ENCODE data around the gene RFXANK.
A peak's percentile ranks its signal among the peaks of the same experiment; 100 is the strongest.
"Not testable (repeated sequence)": the region's sequence is repeated elsewhere in the genome, so short reads cannot be mapped to it uniquely, and the experiment has no call there.

The RFXANK gene

DNA sequence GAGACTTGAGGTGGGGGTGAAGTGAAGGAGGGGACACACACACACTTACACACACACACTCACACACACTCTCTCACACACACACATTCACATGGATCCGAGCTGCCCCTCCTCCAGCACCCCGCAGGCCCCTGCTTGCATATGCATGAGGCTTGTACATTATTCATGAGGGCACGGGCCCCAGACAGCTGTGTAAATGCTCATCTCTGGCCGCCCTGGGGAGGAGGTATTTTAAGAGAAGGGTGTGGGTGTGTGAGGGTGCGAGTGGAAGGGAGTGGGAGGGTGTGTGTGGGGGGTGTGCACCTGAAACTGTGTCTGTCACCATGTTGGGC is 22.1 kb downstream of the RFXANK start:
- in situ Hi-C loops (cut with MboI; ENCODE audit: low sequenced_read_pairs, unreplicated experiment) = no loop called here
- no peak for DNase-seq (ENCODE audit: low spot score)
- TF ChIP-seq, protein P1, sequence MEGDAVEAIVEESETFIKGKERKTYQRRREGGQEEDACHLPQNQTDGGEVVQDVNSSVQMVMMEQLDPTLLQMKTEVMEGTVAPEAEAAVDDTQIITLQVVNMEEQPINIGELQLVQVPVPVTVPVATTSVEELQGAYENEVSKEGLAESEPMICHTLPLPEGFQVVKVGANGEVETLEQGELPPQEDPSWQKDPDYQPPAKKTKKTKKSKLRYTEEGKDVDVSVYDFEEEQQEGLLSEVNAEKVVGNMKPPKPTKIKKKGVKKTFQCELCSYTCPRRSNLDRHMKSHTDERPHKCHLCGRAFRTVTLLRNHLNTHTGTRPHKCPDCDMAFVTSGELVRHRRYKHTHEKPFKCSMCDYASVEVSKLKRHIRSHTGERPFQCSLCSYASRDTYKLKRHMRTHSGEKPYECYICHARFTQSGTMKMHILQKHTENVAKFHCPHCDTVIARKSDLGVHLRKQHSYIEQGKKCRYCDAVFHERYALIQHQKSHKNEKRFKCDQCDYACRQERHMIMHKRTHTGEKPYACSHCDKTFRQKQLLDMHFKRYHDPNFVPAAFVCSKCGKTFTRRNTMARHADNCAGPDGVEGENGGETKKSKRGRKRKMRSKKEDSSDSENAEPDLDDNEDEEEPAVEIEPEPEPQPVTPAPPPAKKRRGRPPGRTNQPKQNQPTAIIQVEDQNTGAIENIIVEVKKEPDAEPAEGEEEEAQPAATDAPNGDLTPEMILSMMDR (IDR thresholded peaks at IDR 0.05; ENCODE audit: borderline replicate concordance, control extremely low read depth, extremely low read depth, insufficient read depth, missing control alignments) = no peak

DNA sequence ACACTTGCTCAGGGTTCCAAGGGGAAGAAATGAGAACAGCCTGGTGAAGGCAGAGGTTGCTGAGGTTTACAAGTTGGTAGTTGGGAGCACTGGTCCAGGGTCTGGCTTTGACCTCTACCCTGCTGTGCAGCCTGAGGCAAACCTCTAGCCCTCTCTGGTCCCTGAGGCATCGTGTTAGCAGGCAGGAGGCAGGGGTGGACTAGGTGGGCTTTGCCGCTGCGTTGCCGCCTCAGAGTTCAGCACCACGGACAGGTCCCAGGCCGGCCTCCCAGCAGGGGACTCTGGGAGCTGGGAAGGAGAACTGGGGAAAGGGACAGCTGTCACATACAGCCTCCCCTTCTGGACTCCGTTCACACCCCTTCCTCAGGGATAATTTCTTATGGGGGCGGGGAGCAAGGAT is 22.8 kb downstream of the RFXANK start:
- in situ Hi-C loops (cut with MboI; ENCODE audit: low sequenced_read_pairs, unreplicated experiment) = no loop called here

DNA sequence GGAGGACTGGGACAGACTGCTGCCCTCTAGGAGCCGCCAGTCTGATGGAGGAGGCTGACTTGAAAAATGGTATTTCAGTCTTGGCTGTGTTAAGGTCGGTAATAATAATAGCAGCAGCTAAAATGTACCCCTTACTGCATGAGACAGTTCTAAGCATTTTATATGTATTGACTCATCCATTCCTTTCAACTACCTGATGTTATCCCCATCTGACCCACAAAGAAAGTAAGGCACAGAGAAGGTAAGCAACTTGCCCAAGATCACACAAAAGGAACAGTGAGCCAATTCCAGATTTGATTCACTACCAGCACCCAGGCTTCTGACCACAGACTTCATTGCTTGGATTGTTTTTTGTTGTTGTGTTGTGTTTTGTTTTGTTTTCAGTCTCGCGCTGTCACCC is 23.7 kb downstream of the RFXANK start:
- no peak for DNase-seq (ENCODE audit: low spot score)
- TF ChIP-seq, protein P1 (IDR thresholded peaks at IDR 0.05; ENCODE audit: borderline replicate concordance, control extremely low read depth, extremely low read depth, insufficient read depth, missing control alignments) = no peak
- in situ Hi-C loops (cut with MboI; ENCODE audit: low sequenced_read_pairs, unreplicated experiment) = no loop called here

More for the DNA sequence above, 22.8 kb downstream of the RFXANK start:
- TF ChIP-seq, protein P1 (IDR thresholded peaks at IDR 0.05; ENCODE audit: borderline replicate concordance, control extremely low read depth, extremely low read depth, insufficient read depth, missing control alignments) = no peak
- peak; percentile 69 for DNase-seq (ENCODE audit: low spot score)

DNA sequence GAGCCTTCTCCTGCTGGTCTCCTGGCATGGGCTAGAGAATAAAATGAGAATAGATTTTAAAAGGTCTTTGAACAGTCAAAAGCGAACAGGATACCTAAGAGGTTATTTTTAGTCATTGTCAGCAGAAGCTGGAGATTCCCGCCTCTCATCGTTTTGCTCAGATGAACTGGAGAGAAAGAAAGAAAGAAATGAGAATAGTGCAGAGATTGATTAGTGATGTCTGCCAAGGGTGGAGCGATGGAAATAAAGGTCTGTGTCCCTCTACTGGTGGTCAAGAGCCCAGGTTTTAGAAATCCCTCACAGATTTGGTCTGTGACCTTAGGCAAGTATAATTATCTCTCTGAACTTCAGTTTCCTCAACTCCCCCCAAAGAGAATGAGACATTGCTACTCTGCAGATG is 25.0 kb downstream of the RFXANK start:
- TF ChIP-seq, protein P1 (IDR thresholded peaks at IDR 0.05; ENCODE audit: borderline replicate concordance, control extremely low read depth, extremely low read depth, insufficient read depth, missing control alignments) = no peak
- no peak for DNase-seq (ENCODE audit: low spot score)
- in situ Hi-C loops (cut with MboI; ENCODE audit: low sequenced_read_pairs, unreplicated experiment) = no loop called here

DNA sequence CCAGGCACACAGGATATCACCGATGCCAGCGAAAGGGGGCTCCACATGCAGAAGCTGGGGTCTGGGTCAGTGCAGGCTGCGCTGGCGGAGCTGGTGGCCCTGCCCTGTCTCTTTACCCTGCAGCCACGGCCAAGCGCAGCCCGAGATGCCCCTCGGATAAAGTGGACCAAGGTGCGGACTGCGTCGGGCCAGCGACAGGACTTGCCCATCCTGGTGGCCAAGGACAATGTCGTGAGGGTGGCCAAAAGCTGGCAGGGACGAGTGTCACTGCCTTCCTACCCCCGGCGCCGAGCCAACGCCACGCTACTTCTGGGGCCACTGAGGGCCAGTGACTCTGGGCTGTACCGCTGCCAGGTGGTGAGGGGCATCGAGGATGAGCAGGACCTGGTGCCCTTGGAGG is 26.9 kb downstream of the RFXANK start:
- DNase-seq (ENCODE audit: low spot score) = no peak
- TF ChIP-seq, protein P1 (IDR thresholded peaks at IDR 0.05; ENCODE audit: borderline replicate concordance, control extremely low read depth, extremely low read depth, insufficient read depth, missing control alignments) = no peak
- in situ Hi-C loops (cut with MboI; ENCODE audit: low sequenced_read_pairs, unreplicated experiment) = no loop called here

DNA sequence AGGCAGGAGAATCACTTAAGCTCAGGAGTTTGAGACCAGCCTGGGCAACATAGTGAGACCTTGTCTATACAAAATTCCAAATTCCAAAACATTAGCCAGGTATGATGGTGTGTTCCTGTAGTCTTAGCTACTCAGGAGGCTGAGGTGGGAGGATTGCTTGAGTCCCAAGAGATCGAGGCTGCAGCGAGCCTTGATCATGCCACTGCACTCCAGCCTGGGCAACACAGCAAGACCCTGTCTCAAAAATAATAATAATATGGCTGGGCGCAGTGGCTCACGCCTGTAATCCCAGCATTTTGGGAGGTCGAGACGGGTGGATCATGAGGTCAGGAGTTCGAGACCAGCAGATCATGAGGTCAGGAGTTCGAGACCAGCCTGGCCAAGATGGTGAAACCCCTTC is 28.9 kb downstream of the RFXANK start:
- in situ Hi-C loops (cut with MboI; ENCODE audit: low sequenced_read_pairs, unreplicated experiment); DNase-seq (ENCODE audit: low spot score): not testable (repeated sequence)

DNA sequence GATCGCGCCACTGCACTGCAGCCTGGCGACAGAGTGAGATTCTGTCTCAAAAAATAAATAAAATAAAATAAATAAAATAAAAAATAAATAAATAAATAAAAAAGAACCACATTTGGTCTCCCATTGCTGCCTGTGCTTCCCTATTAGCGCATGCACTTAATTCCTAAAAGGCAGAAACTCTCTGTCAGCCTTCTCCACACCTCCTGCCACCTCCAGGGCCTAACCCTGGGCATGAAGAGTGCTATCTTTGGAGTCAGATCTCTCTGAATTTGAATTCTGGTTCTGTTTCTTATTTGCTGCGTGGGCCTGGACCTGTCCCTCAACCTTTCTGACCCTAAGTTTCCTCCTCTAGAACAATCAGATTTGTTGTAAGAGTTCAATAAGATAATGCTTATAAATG is 31.0 kb downstream of the RFXANK start:
- TF ChIP-seq, protein P1 (IDR thresholded peaks at IDR 0.05; ENCODE audit: borderline replicate concordance, control extremely low read depth, extremely low read depth, insufficient read depth, missing control alignments) = no peak
- DNase-seq (ENCODE audit: low spot score) = no peak
- in situ Hi-C loops (cut with MboI; ENCODE audit: low sequenced_read_pairs, unreplicated experiment) = no loop called here
